HepG2 (cell line): ENCODE results near the gene SAP25. TPM values are rescaled to one million over a fixed set of nuclear protein-coding genes. Genes with fewer than 3 reads are reported as not detected.
A peak's percentile ranks its signal among the peaks of the same experiment; 100 is the strongest.

ENCODE experiments used
- FOXK2 ChIP-seq: fragments of 450-650 bp; IDR thresholded peaks from 2 replicates; pipeline ENCODE4 v1.6.1; 2016
- GTF3A ChIP-seq: sonication (generic); formaldehyde crosslinking; conservative IDR thresholded peaks from 2 replicates; pipeline ENCODE4 v1.4.0; 2020; ENCODE audit warnings: mild to moderate bottlenecking, missing genetic modification reagents
- HOXA3 ChIP-seq: sonication (generic); formaldehyde crosslinking; IDR thresholded peaks from 2 replicates; pipeline ENCODE4 v1.5.0; 2020; ENCODE audit warnings: missing genetic modification reagents
- HOXD1 ChIP-seq: sonication (generic); formaldehyde crosslinking; IDR thresholded peaks from 2 replicates; pipeline ENCODE4 v1.5.0; 2020; ENCODE audit warnings: missing genetic modification reagents
- PATZ1 ChIP-seq: sonication (generic); formaldehyde crosslinking; IDR thresholded peaks from 2 replicates; pipeline ENCODE4 v1.4.0; 2020; ENCODE audit warnings: missing genetic modification reagents
- POLR2A ChIP-seq, 2 experiments: IDR thresholded peaks; 2 replicates each; pipeline ENCODE4 v1.6.1; 2011; ENCODE audit warnings: low read depth in 2 of 2, low read length in 2 of 2, mild to moderate bottlenecking in 1 of 2, moderate library complexity in 1 of 2; ENCODE audit not compliant: insufficient read depth in 1 of 2
- TAF15 ChIP-seq: fragments of 200-400 bp; formaldehyde crosslinking; IDR thresholded peaks from one replicate; pipeline ENCODE4 v1.6.1; 2018; ENCODE audit warnings: mild to moderate bottlenecking, low read depth, low read length; ENCODE audit not compliant: poor library complexity, severe bottlenecking
- TIGD3 ChIP-seq: sonication (generic); formaldehyde crosslinking; IDR thresholded peaks from 2 replicates; pipeline ENCODE4 v1.5.1; 2020; ENCODE audit warnings: mild to moderate bottlenecking, missing genetic modification reagents, borderline replicate concordance
- ZKSCAN1 ChIP-seq: fragments of 150-350 bp; IDR thresholded peaks from 2 replicates; pipeline ENCODE4 v1.6.1; 2014; ENCODE audit warnings: low read length
- ZNF432 ChIP-seq: sonication (generic); formaldehyde crosslinking; IDR thresholded peaks from 2 replicates; pipeline ENCODE4 v1.5.0; 2020; ENCODE audit warnings: missing genetic modification reagents, mild to moderate bottlenecking, borderline replicate concordance
- polyA plus RNA-seq, 8 experiments: library from polyadenylated mRNA; depleted of rRNA in 3 of 8; stranded (reverse) in 7 of 8; unstranded in 1 of 8; fragments of >200 nt; fragmentation: Illumina TruSeq in 4 of 8; extraction: Trizol in 4 of 8; gene quantifications; 2 replicates each; pipeline versions ENCODE4 v1.2.1 to v1.2.3, GENCODE V29; 2011 to 2016; ENCODE audit warnings: low read depth in 4 of 8, missing spikeins in 1 of 8, mixed read lengths in 1 of 8; ENCODE audit not compliant: insufficient read depth in 1 of 8
- total RNA-seq, 5 experiments: library from RNA; depleted of rRNA; stranded (reverse); fragments of >200 nt; fragmentation: Illumina TruSeq; extraction: Trizol; gene quantifications; 2 replicates each; pipeline ENCODE4 v1.2.3, GENCODE V29; 2016; ENCODE audit warnings: low read depth in 1 of 5
- TF ChIP-seq, protein P1 (sequence below): sonication (generic); formaldehyde crosslinking; IDR thresholded peaks from 2 replicates; pipeline ENCODE4 v1.9.0; 2021; ENCODE audit warnings: mild to moderate bottlenecking, missing genetic modification reagents
- TF ChIP-seq, protein P2 (sequence below): sonication (generic); formaldehyde crosslinking; IDR thresholded peaks from 2 replicates; pipeline ENCODE4 v1.4.0; 2020; ENCODE audit warnings: missing genetic modification reagents, borderline replicate concordance

The SAP25 gene
- total and polyA plus RNA-seq, 2 of the 13 experiments (the other 11 are each of a cell fraction or from before 2014, with no cell fraction given), result 0.15 to 0.20 TPM

DNA sequence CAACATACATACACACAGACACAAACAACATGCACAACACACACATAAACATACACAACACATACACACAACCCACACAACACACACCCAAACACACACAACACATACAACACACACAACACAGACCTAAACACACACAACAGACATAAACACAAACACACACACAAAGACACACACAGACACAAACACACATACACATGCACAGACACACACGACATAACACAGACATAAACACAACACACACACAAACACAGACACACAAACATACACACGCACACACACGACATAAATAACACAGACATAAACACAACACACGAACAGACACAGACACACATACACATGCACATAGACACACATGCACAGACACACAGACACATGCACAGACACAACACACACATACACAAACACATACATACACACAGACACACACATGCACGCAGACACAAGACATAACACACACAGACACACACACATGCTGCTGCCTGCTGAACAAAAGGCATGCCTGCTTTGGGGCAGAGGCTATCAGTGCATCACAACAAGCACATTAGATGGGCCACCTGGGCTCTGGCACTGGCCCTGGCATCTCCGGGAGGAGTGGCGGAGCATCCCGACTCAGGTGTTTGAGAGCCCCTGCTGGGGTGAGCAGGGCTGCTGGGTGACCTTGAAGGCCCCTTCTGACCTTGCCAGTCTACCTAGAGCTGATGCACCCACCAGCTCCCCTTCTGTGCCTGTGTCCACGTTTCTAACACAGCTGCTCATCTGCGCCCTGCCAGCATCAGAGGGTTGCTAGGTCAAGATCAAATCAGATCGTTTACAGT, 7.0 kb upstream of the SAP25 start (continued):
- TF ChIP-seq, protein P1, sequence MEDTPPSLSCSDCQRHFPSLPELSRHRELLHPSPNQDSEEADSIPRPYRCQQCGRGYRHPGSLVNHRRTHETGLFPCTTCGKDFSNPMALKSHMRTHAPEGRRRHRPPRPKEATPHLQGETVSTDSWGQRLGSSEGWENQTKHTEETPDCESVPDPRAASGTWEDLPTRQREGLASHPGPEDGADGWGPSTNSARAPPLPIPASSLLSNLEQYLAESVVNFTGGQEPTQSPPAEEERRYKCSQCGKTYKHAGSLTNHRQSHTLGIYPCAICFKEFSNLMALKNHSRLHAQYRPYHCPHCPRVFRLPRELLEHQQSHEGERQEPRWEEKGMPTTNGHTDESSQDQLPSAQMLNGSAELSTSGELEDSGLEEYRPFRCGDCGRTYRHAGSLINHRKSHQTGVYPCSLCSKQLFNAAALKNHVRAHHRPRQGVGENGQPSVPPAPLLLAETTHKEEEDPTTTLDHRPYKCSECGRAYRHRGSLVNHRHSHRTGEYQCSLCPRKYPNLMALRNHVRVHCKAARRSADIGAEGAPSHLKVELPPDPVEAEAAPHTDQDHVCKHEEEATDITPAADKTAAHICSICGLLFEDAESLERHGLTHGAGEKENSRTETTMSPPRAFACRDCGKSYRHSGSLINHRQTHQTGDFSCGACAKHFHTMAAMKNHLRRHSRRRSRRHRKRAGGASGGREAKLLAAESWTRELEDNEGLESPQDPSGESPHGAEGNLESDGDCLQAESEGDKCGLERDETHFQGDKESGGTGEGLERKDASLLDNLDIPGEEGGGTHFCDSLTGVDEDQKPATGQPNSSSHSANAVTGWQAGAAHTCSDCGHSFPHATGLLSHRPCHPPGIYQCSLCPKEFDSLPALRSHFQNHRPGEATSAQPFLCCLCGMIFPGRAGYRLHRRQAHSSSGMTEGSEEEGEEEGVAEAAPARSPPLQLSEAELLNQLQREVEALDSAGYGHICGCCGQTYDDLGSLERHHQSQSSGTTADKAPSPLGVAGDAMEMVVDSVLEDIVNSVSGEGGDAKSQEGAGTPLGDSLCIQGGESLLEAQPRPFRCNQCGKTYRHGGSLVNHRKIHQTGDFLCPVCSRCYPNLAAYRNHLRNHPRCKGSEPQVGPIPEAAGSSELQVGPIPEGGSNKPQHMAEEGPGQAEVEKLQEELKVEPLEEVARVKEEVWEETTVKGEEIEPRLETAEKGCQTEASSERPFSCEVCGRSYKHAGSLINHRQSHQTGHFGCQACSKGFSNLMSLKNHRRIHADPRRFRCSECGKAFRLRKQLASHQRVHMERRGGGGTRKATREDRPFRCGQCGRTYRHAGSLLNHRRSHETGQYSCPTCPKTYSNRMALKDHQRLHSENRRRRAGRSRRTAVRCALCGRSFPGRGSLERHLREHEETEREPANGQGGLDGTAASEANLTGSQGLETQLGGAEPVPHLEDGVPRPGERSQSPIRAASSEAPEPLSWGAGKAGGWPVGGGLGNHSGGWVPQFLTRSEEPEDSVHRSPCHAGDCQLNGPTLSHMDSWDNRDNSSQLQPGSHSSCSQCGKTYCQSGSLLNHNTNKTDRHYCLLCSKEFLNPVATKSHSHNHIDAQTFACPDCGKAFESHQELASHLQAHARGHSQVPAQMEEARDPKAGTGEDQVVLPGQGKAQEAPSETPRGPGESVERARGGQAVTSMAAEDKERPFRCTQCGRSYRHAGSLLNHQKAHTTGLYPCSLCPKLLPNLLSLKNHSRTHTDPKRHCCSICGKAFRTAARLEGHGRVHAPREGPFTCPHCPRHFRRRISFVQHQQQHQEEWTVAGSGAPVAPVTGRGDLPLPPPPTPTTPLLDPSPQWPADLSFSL (CRISPR knock-in tag), result peak; percentile 85
- TF ChIP-seq POLR2A (IDR thresholded peaks at IDR 0.05; ENCODE audit: insufficient read depth in 1 of 2, low read depth in 2 of 2, low read length in 2 of 2) (0 out of 4 replicates have a peak, but pooled peaks of 1 of the 2 experiments have one; percentile 5), PATZ1 (CRISPR knock-in tag) (no peak), FOXK2 (peak; percentile 31), TIGD3 (no peak), HOXD1 (CRISPR knock-in tag) (no peak), HOXA3 (no peak), TAF15 (no peak), ZKSCAN1 (no peak), ZNF432 (CRISPR knock-in tag) (no peak), GTF3A (no peak)
- TF ChIP-seq, protein P2, sequence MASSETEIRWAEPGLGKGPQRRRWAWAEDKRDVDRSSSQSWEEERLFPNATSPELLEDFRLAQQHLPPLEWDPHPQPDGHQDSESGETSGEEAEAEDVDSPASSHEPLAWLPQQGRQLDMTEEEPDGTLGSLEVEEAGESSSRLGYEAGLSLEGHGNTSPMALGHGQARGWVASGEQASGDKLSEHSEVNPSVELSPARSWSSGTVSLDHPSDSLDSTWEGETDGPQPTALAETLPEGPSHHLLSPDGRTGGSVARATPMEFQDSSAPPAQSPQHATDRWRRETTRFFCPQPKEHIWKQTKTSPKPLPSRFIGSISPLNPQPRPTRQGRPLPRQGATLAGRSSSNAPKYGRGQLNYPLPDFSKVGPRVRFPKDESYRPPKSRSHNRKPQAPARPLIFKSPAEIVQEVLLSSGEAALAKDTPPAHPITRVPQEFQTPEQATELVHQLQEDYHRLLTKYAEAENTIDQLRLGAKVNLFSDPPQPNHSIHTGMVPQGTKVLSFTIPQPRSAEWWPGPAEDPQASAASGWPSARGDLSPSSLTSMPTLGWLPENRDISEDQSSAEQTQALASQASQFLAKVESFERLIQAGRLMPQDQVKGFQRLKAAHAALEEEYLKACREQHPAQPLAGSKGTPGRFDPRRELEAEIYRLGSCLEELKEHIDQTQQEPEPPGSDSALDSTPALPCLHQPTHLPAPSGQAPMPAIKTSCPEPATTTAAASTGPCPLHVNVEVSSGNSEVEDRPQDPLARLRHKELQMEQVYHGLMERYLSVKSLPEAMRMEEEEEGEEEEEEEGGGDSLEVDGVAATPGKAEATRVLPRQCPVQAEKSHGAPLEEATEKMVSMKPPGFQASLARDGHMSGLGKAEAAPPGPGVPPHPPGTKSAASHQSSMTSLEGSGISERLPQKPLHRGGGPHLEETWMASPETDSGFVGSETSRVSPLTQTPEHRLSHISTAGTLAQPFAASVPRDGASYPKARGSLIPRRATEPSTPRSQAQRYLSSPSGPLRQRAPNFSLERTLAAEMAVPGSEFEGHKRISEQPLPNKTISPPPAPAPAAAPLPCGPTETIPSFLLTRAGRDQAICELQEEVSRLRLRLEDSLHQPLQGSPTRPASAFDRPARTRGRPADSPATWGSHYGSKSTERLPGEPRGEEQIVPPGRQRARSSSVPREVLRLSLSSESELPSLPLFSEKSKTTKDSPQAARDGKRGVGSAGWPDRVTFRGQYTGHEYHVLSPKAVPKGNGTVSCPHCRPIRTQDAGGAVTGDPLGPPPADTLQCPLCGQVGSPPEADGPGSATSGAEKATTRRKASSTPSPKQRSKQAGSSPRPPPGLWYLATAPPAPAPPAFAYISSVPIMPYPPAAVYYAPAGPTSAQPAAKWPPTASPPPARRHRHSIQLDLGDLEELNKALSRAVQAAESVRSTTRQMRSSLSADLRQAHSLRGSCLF, result no peak
